ENCODE results near the gene RIMBP3C. TPM values are rescaled to one million over a fixed set of nuclear protein-coding genes. Genes with fewer than 3 reads are reported as not detected.

Gene RIMBP3C
- total and polyA plus RNA-seq, 2 of the 8 experiments (the other 6 are each of a cell fraction or from before 2014, with no cell fraction given): 0.08 TPM; not detected in 1

DNA sequence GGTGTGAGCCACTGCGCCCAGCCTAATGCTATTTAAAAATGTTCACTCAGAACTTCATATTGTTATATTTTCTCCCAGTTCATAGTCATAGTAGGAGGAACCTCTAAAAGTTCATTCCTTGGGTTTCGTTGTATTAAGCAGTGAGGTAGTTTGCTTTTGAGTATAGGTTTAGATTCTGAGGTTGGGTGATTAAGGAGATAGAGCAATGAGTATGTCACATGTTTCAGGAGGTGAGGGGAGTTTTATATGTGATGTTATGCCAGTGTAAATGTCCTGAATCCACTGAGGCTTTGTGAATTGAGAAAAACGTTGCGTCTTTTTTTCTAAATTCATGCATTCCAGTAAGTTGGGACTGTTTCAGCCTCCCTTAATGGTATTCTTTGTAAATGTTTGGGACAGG is 20.4 kb upstream of the RIMBP3C start:
- no peak overlapping the region for H3K4ac ChIP-seq (replicated peaks; ENCODE audit: insufficient read length, low read depth, low read length)
- no peak overlapping the region for H4K8ac ChIP-seq (ENCODE audit: extremely low read depth, insufficient read depth, low read length)
- no peak overlapping the region for H4K91ac ChIP-seq (replicated peaks; ENCODE audit: insufficient read length, low read length)
- TF ChIP-seq TAF1 (IDR thresholded peaks at IDR 0.05; ENCODE audit: low read depth, low read length): no peak
- no peak overlapping the region for H3K56ac ChIP-seq (replicated peaks; ENCODE audit: insufficient read length, low read depth, low read length)
- no peak overlapping the region for H3K4me2 ChIP-seq (ENCODE audit: insufficient read depth in 1 of 2, low read depth in 2 of 2, low read length in 2 of 2)
- no peak overlapping the region for H3K18ac ChIP-seq (ENCODE audit: extremely low read depth, low read length)
- no peak overlapping the region for H2BK5ac ChIP-seq (ENCODE audit: low read depth, low read length)
- H3K79me2 ChIP-seq (ENCODE audit: control insufficient read depth in 1 of 2, insufficient read depth in 2 of 2, low read length in 2 of 2): peaks cover 63 to 91% of the 10 kb centered on the region in 2 experiments
- no peak for FAIRE-seq
- peaks cover 0 to 8% (median 6%) of the 10 kb centered on the region in 4 experiments; a peak in 4 of 7 replicates for H3K4me1 ChIP-seq (replicated peaks in 1 of 4; ENCODE audit: control insufficient read depth in 3 of 4, insufficient read depth in 4 of 4, low read length in 3 of 4)
- no peak overlapping the region for H2BK20ac ChIP-seq (ENCODE audit: low read length)
- no peak overlapping the region for H3K23ac ChIP-seq (ENCODE audit: insufficient read length)
- CTCF ChIA-PET (ENCODE audit: partially characterized antibody): interaction anchor here (1.2 to 5.7 kb wide), 4 partner anchors 11 to 71 kb away, joined by 3 to 27 read pairs (median 11); partner anchors contain the start of gene SDF2L1
- peaks cover 2% of the 10 kb centered on the region for H3K23me2 ChIP-seq (ENCODE audit: low read depth, low read length)
- H2AK5ac ChIP-seq (ENCODE audit: low read depth, low read length): no peak overlapping the region
- H2BK12ac ChIP-seq (ENCODE audit: low read depth, low read length): no peak overlapping the region
- peaks cover 36 to 43% of the 10 kb centered on the region in 2 experiments for H4K20me1 ChIP-seq (replicated peaks in 1 of 2; ENCODE audit: control insufficient read depth in 1 of 2, insufficient read depth in 2 of 2, low read length in 2 of 2)
- H3K27me3 ChIP-seq (replicated peaks in 1 of 4; ENCODE audit: control insufficient read depth in 3 of 4, extremely low read depth in 1 of 4, insufficient read depth in 3 of 4, low read length in 3 of 4): no peaks in the 10 kb centered on the region; a peak in 1 of 7 replicates
- no peak overlapping the region for H4K5ac ChIP-seq (ENCODE audit: insufficient read length, low read depth, low read length)
- H3K27ac ChIP-seq (ENCODE audit: low read depth, low read length): no peak overlapping the region
- H2BK120ac ChIP-seq (replicated peaks; ENCODE audit: low read depth, low read length): no peak overlapping the region
- DNase-seq (ENCODE audit: low read depth in 1 of 2, low spot score in 2 of 2): no peak
- H2BK15ac ChIP-seq (ENCODE audit: low read length): no peak overlapping the region
- no peaks in the 10 kb centered on the region; a peak in 1 of 8 replicates for H3K36me3 ChIP-seq (ENCODE audit: control insufficient read depth in 2 of 4, insufficient read depth in 4 of 4, low read length in 3 of 4)
- no peak overlapping the region for H3K14ac ChIP-seq (ENCODE audit: insufficient read length)
- no peak overlapping the region for H2AFZ ChIP-seq (ENCODE audit: low read length)
- POLR2A ChIA-PET (ENCODE audit: partially characterized antibody): interaction anchor here (1.9 kb wide), 1 partner anchor 71 kb away, joined by 4 read pairs; no protein-coding TSS in a partner anchor
- H3K79me1 ChIP-seq (ENCODE audit: low read depth, low read length): peaks cover 20% of the 10 kb centered on the region
- no peak overlapping the region for H3K4me3 ChIP-seq (ENCODE audit: extremely low read depth in 1 of 4, insufficient read depth in 2 of 4, low read depth in 3 of 4, low read length in 4 of 4)
- no peaks in the 10 kb centered on the region for H3K9me3 ChIP-seq (ENCODE audit: insufficient read depth in 2 of 2, low read depth in 1 of 2, low read length in 1 of 2)
- 92% methylated on average over 4 of the region's 4 CpGs; no CpG with 5 or more reads in 1 of the 2 experiments for WGBS, 2 experiments (ENCODE audit: extremely low coverage in 1 of 2, insufficient coverage in 1 of 2, insufficient read length in 1 of 2, insufficient replicate concordance in 2 of 2, low coverage in 1 of 2, low lambda C conversion rate in 2 of 2, missing lambda C conversion rate in 1 of 2)
- no peak overlapping the region for H3K9ac ChIP-seq (replicated peaks in 1 of 4; ENCODE audit: extremely low read depth in 1 of 4, low read depth in 3 of 4, low read length in 3 of 4)
